B cell (primary cell): ENCODE results near the gene NTM. TPM values are rescaled to one million over a fixed set of nuclear protein-coding genes. Genes with fewer than 3 reads are reported as not detected.

ENCODE experiments used
- ATAC-seq: fragments of 200-7000 bp; cut with Tn5 transposase; one replicate; pipeline ENCODE4 v1.10.0; 2021; ENCODE audit warnings: low read depth, mild to moderate bottlenecking, moderate number of reproducible peaks, moderate library complexity
- CTCF ChIA-PET: fragments of 350-600 bp; sonication (Branson Sonifier 250); formaldehyde crosslinking; loops from one replicate; lab custom pipeline; 2021; ENCODE audit warnings: antibody characterized with exemption, inconsistent platforms; lab: Charles Lee
- POLR2A ChIA-PET: fragments of 350-600 bp; sonication (Branson Sonifier 250); formaldehyde crosslinking; loops from one replicate; lab custom pipeline; 2021; ENCODE audit warnings: antibody characterized with exemption; lab: Charles Lee
- DNase-seq: peaks from one replicate; pipeline ENCODE4 v3.0.0; 2013
- H2AFZ ChIP-seq: 2 replicates; pipeline ENCODE4 v1.6.1; 2012; ENCODE audit warnings: mild to moderate bottlenecking, low read depth, low read length; ENCODE audit not compliant: insufficient read depth, poor library complexity, severe bottlenecking
- H3K27ac ChIP-seq, 2 donors: 1 replicate in 1 of 2; 2 replicates in 1 of 2; pipeline ENCODE4 v1.5.1; 2012 to 2013; ENCODE audit warnings: low read length in 2 of 2, mild to moderate bottlenecking in 2 of 2, moderate library complexity in 1 of 2
- H3K27me3 ChIP-seq, 4 experiments: fragments of 200-600 bp in 1 of 4; sonication (generic) in 1 of 4; replicated peaks in 1 of 4; 1 replicate in 2 of 4; 2 replicates in 2 of 4; pipeline versions ENCODE4 v1.6.1 to v1.7.0; 2013 to 2016; ENCODE audit warnings: low read length in 3 of 4, mild to moderate bottlenecking in 2 of 4, mixed read lengths in 1 of 4, moderate library complexity in 1 of 4; ENCODE audit not compliant: insufficient read depth in 4 of 4, control insufficient read depth in 3 of 4; ENCODE audit errors: control extremely low read depth in 1 of 4
- H3K36me3 ChIP-seq, 2 experiments: replicated peaks in 1 of 2; 1 replicate in 1 of 2; 2 replicates in 1 of 2; pipeline versions ENCODE4 v1.6.1 to v1.7.1; 2013; ENCODE audit warnings: low read length in 1 of 2; ENCODE audit not compliant: insufficient read depth in 2 of 2, control insufficient read depth in 1 of 2; ENCODE audit errors: control extremely low read depth in 1 of 2, extremely low read depth in 1 of 2
- H3K4me1 ChIP-seq, 2 donors: fragments of 200-600 bp in 1 of 2; sonication (generic) in 1 of 2; 1 replicate in 1 of 2; 2 replicates in 1 of 2; pipeline versions ENCODE4 v1.5.1 to v1.6.1; 2013 to 2017; ENCODE audit warnings: low read length in 2 of 2; ENCODE audit not compliant: control insufficient read depth in 2 of 2, insufficient read depth in 2 of 2
- H3K4me2 ChIP-seq: replicated peaks from 2 replicates; pipeline ENCODE3; 2012; ENCODE audit warnings: mild to moderate bottlenecking, low read depth, low read length; ENCODE audit not compliant: poor library complexity, severe bottlenecking
- H3K4me3 ChIP-seq, 5 experiments: fragments of 200-600 bp in 1 of 5; sonication (generic) in 1 of 5; 1 replicate in 3 of 5; 2 replicates in 2 of 5; pipeline versions ENCODE4 v1.5.1 to v1.7.0; 2011 to 2016; ENCODE audit warnings: low read length in 4 of 5, mild to moderate bottlenecking in 4 of 5, low read depth in 2 of 5, control low read depth in 1 of 5, moderate library complexity in 1 of 5; ENCODE audit not compliant: insufficient read depth in 1 of 5; ENCODE audit errors: control extremely low read depth in 1 of 5, extremely low read depth in 1 of 5
- H3K79me2 ChIP-seq: fragments of 200-600 bp; sonication (generic); one replicate; pipeline ENCODE4 v1.6.0; 2016; ENCODE audit warnings: low read length; ENCODE audit not compliant: control insufficient read depth, insufficient read depth
- H3K9ac ChIP-seq: fragments of 200-600 bp; sonication (generic); 2 replicates; pipeline ENCODE4 v1.6.1; 2017; ENCODE audit warnings: mild to moderate bottlenecking, low read length, moderate library complexity
- H3K9me3 ChIP-seq, 3 donors: one replicate each; pipeline versions ENCODE4 v1.6.1 to v1.7.1; 2013; ENCODE audit warnings: low read length in 2 of 3; ENCODE audit not compliant: control insufficient read depth in 2 of 3, insufficient read depth in 1 of 3; ENCODE audit errors: control extremely low read depth in 1 of 3
- H4K20me1 ChIP-seq: 2 replicates; pipeline ENCODE4 v1.6.0; 2012; ENCODE audit warnings: mild to moderate bottlenecking, low read length; ENCODE audit not compliant: insufficient read depth, control insufficient read depth, poor library complexity, severe bottlenecking
- H3K27ac Mint-ChIP-seq: one replicate; pipeline ENCODE4 v1.8.0; 2021; ENCODE audit warnings: mixed read lengths
- H3K27me3 Mint-ChIP-seq: one replicate; pipeline ENCODE4 v1.8.0; 2021; ENCODE audit warnings: mixed read lengths
- H3K4me1 Mint-ChIP-seq: one replicate; pipeline ENCODE4 v1.8.0; 2021; ENCODE audit warnings: mixed read lengths
- H3K4me3 Mint-ChIP-seq: one replicate; pipeline ENCODE4 v1.8.0; 2021; ENCODE audit warnings: mixed read lengths
- H3K9me3 Mint-ChIP-seq: one replicate; pipeline ENCODE4 v1.8.0; 2022; ENCODE audit warnings: mixed read lengths; ENCODE audit not compliant: insufficient read depth
- EZH2 ChIP-seq: IDR thresholded peaks from 2 replicates; pipeline ENCODE4 v1.6.1; 2012; ENCODE audit warnings: borderline replicate concordance, low read depth, mild to moderate bottlenecking, moderate library complexity, low read length; ENCODE audit not compliant: insufficient read depth, poor library complexity, severe bottlenecking
- whole genome bisulfite sequencing: methylation state at CpG from one replicate; pipeline ENCODE4 v1.1.5; 2013; ENCODE audit warnings: missing lambda C conversion rate; ENCODE audit not compliant: insufficient coverage; 5-methylcytosine and 5-hydroxymethylcytosine counted together
- intact Hi-C: fragments of 100-400 bp; cut with micrococcal nuclease; formaldehyde crosslinking; loops from one replicate; pipeline ENCODE4 v1.10.0; 2022
- polyA plus RNA-seq: library from polyadenylated mRNA; depleted of rRNA; stranded (reverse); fragments of >200 nt; gene quantifications from 2 replicates; pipeline ENCODE4 v1.2.3, GENCODE V29; 2012
- total RNA-seq, 2 donors: library from RNA; stranded (reverse); fragments of 120-200 nt in 1 of 2; gene quantifications; 1 replicate in 1 of 2; 2 replicates in 1 of 2; pipeline versions ENCODE4 v1.2.3 to v1.2.4, GENCODE V29; 2013 to 2022
- TF ChIP-seq, protein P1 (sequence below): fragments of 200-600 bp; IDR thresholded peaks from one replicate; pipeline ENCODE4 v1.8.0; 2022; ENCODE audit warnings: antibody characterized with exemption, mild to moderate bottlenecking

NTM gene
- total and polyA plus RNA-seq, 2 donors (not counting 1 experiment from before 2014, with no cell fraction given), result not detected

DNA sequence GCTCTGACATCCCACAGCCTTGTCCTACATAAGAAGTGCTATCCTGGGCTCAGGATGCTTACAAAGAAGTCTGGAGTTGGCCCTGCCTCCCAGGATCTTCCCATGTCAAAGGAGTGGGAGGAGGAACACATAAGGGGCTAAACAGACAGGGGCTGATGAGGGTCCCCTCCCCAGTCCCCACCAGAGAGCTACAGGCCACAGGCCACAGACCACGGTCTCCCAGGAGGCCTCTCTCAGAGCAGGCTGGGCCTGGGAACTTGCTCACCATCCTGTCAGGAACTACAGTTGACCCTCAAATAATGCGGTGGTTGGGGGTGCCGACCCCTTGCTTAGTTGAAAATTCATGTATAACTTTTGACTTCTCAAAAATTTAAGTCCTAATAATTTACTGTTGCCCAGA, 315.5 kb downstream of the NTM start:
- Histone ChIP-seq H3K9me3 (peaks cover 0 to 12% (median 0%) of the 10 kb centered on the region in 3 donors), H3K4me3 (no peak overlapping the region), H3K27me3 (peaks cover 0 to 3% (median 0%) of the 10 kb centered on the region in 4 experiments), H3K4me1 (no peaks in the 10 kb centered on the region), H3K9ac (no peak overlapping the region), H3K27ac (no peak overlapping the region), H3K79me2 (no peaks in the 10 kb centered on the region), H3K4me2 (no peak overlapping the region), H4K20me1 (no peaks in the 10 kb centered on the region), H2AFZ (no peak overlapping the region), H3K36me3 (no peaks in the 10 kb centered on the region)
- Mint-ChIP-seq H3K27me3 (peaks cover 16% of the 10 kb centered on the region), H3K9me3 (no peaks in the 10 kb centered on the region), H3K27ac (no peak overlapping the region), H3K4me1 (no peaks in the 10 kb centered on the region), H3K4me3 (no peak overlapping the region)
- ATAC-seq, result no peak
- CTCF ChIA-PET, result interaction anchor here (2.1 kb wide), 1 partner anchor 8 kb away, joined by 10 read pairs; no protein-coding TSS in a partner anchor
- TF ChIP-seq EZH2, result no peak
- TF ChIP-seq, protein P1, sequence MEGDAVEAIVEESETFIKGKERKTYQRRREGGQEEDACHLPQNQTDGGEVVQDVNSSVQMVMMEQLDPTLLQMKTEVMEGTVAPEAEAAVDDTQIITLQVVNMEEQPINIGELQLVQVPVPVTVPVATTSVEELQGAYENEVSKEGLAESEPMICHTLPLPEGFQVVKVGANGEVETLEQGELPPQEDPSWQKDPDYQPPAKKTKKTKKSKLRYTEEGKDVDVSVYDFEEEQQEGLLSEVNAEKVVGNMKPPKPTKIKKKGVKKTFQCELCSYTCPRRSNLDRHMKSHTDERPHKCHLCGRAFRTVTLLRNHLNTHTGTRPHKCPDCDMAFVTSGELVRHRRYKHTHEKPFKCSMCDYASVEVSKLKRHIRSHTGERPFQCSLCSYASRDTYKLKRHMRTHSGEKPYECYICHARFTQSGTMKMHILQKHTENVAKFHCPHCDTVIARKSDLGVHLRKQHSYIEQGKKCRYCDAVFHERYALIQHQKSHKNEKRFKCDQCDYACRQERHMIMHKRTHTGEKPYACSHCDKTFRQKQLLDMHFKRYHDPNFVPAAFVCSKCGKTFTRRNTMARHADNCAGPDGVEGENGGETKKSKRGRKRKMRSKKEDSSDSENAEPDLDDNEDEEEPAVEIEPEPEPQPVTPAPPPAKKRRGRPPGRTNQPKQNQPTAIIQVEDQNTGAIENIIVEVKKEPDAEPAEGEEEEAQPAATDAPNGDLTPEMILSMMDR, result no peak
- intact Hi-C loops, result no loop called here
- WGBS, result 100% methylated on average over 1 of the region's 3 CpGs
- POLR2A ChIA-PET, result no interaction called here
- no peak for DNase-seq

DNA sequence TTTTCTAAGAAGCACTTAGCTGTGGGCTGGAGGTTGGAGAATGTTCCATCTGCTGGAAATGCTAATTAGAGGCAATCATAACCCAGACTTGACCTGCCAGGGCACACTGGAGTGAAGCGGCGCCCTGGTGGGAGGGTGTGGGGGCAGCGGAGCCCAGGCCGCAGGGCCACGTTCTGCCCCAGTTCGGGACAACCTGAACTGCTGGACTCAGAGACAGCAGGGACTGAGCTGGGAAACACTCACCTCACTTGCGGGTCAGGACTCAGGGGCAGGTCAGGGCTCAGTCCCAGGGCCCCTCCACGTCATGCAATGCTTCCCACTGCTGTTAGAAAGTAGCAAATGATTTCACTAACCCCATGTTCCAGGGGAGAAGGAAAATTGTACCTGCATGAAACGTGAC, 316.4 kb downstream of the NTM start:
- no peak overlapping the region for H3K27ac Mint-ChIP-seq
- Histone ChIP-seq H3K9ac (no peak overlapping the region), H4K20me1 (no peaks in the 10 kb centered on the region), H2AFZ (no peak overlapping the region), H3K36me3 (no peaks in the 10 kb centered on the region), H3K4me2 (no peak overlapping the region), H3K27ac (no peak overlapping the region), H3K27me3 (peaks cover 0 to 3% (median 0%) of the 10 kb centered on the region in 4 experiments), H3K79me2 (no peaks in the 10 kb centered on the region), H3K4me3 (no peak overlapping the region), H3K9me3 (peaks cover 0 to 17% (median 0%) of the 10 kb centered on the region in 3 donors), H3K4me1 (no peaks in the 10 kb centered on the region)
- no peak overlapping the region for H3K4me3 Mint-ChIP-seq
- peaks cover 16% of the 10 kb centered on the region for H3K27me3 Mint-ChIP-seq
- H3K9me3 Mint-ChIP-seq, result no peaks in the 10 kb centered on the region
- DNase-seq (no peak), ATAC-seq (no peak)
- intact Hi-C loops, result no loop called here
- 97% methylated on average over 8 of the region's 9 CpGs for WGBS
- TF ChIP-seq, protein P1, result no peak
- TF ChIP-seq EZH2, result no peak
- ChIA-PET CTCF (no interaction called here), POLR2A (no interaction called here)
- no peaks in the 10 kb centered on the region for H3K4me1 Mint-ChIP-seq
